Muscle layer of duodenum (tissue), 2 donors: Measurements from ENCODE around the gene NTMT2.
"Not testable (repeated sequence)": the region's sequence is repeated elsewhere in the genome, so short reads cannot be mapped to it uniquely, and the experiment has no call there.

Source experiments
- H3K27ac ChIP-seq: one replicate; pipeline ENCODE4 v1.7.0; 2013; ENCODE audit warnings: mild to moderate bottlenecking, low read length
- H3K27me3 ChIP-seq: one replicate; pipeline ENCODE4 v1.7.0; 2013; ENCODE audit warnings: low read depth, mild to moderate bottlenecking, control low read depth, low read length
- H3K36me3 ChIP-seq, 2 donors: one replicate each; pipeline ENCODE4 v1.7.0; 2013; ENCODE audit warnings: low read length in 2 of 2, control low read depth in 1 of 2, mild to moderate bottlenecking in 1 of 2; ENCODE audit not compliant: insufficient read depth in 2 of 2, control insufficient read depth in 1 of 2
- H3K4me1 ChIP-seq, 2 donors: one replicate each; pipeline ENCODE4 v1.7.0; 2013; ENCODE audit warnings: low read length in 2 of 2, mild to moderate bottlenecking in 2 of 2, control low read depth in 1 of 2, moderate library complexity in 1 of 2; ENCODE audit not compliant: insufficient read depth in 2 of 2, control insufficient read depth in 1 of 2
- H3K4me3 ChIP-seq, 2 donors: one replicate each; pipeline ENCODE4 v1.7.0; 2013; ENCODE audit warnings: low read length in 2 of 2, low read depth in 1 of 2, mild to moderate bottlenecking in 1 of 2
- H3K9me3 ChIP-seq, 2 donors: one replicate each; pipeline ENCODE4 v1.7.0; 2013; ENCODE audit warnings: low read length in 2 of 2, control low read depth in 1 of 2, mild to moderate bottlenecking in 1 of 2; ENCODE audit not compliant: control insufficient read depth in 1 of 2
- donor health status: healthy.

Gene NTMT2

DNA sequence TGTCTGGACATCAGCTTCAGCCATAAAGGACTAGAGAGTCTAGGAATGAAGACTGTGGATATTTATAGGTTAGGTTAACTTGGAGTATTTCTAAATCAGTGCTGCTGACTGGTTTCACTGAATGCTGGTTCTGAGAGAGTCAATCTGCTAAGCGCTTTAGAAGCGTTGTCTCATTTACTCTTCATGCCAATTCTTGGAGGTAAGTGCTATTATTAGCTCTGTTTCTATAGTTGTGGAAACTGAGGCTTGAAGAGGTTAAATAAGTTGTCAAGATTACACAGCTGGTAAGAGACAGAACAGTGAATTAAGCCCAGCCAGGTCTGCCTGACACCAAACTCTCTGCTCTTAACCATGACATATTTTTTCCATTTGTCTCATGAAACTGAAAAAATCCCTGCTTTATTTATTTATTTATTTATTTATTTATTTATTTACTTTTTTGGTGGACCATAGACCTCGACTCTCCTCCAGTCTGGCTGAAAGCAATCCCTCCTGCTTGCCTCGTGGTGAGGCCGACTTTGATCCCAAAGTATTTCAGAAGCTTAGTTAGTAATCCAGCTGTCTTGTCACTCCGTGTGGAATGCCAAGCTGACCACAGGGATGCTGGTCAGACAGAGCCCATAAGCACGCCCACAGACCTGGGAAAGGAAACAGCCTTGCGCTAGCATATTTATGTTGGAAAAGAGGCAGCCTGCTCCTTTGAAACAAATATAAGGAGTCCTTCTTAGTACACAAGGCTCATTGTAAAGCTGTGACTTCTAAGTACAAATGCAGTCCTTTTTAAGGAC is 16.9 kb downstream of the NTMT2 start:
- Histone ChIP-seq H3K9me3 (no peaks in the 10 kb centered on the region), H3K4me3 (no peak overlapping the region), H3K27ac (no peak overlapping the region), H3K4me1 (peaks cover 0 to 3% of the 10 kb centered on the region in 2 donors), H3K36me3 (no peaks in the 10 kb centered on the region), H3K27me3 (no peaks in the 10 kb centered on the region)

DNA sequence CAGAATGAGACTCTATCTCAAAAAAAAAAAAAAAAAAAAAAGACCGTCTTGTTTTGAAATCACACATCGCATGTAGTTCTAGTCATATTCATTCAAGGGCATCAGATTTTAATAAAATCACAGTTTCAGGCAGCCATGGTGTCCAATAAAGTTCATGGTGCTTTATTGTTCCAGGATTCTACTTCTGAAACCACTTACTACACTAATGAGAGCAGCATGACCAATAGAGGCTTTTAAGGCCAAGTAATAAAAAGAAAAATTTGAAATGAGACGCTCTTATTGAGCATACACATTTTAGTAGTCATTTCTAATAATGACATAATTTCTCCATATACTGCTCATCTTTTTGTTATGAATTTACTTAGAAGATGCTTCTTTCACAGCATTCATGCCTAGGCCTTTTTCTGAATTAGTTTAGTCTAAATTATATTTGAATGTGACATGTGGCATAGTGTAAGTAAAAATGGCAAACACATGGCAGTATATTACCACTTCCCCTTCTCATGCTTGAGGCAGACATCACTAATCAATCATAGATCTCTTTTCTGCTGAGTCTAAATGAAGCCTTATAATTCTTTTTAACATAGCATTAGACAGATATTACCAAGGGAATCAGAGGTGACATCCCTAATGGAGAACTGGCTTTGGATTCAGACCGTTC is 18.5 kb downstream of the NTMT2 start:
- H3K36me3 ChIP-seq: no peaks in the 10 kb centered on the region
- no peak overlapping the region for H3K27ac ChIP-seq
- H3K27me3 ChIP-seq: no peaks in the 10 kb centered on the region
- H3K4me3 ChIP-seq: no peak overlapping the region
- H3K9me3 ChIP-seq: no peaks in the 10 kb centered on the region
- H3K4me1 ChIP-seq: peaks cover 0 to 5% of the 10 kb centered on the region in 2 donors

DNA sequence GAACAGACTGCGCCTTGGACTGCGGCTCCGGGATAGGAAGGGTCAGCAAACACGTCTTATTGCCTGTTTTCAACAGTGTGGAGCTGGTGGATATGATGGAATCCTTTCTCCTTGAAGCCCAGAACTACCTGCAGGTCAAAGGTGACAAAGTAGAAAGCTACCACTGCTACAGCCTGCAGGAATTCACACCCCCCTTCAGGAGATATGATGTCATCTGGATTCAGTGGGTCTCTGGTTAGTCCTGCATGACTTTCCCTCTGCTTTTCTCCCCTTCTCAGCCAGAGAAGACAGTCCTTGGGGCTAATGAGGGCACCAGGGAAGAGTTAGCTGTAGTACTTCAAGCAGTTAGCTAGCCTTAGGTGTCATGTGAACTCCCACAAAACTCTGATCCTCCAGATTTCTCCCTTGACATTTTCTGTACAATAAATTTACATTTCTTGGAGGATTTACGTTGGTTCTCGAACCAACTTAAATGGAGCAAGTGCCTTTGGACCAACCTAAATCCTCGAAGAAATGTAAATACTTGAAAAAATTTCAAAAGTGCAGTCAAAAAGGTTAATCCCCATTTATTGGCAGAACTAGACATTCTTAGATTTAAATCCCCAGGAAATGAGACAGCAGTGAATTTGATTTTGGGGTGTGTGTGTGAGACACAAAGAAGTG is 20.9 kb downstream of the NTMT2 start:
- H3K36me3 ChIP-seq: no peaks in the 10 kb centered on the region
- no peaks in the 10 kb centered on the region for H3K27me3 ChIP-seq
- H3K9me3 ChIP-seq: no peaks in the 10 kb centered on the region
- H3K4me3 ChIP-seq: no peak overlapping the region
- peaks cover 0 to 5% of the 10 kb centered on the region in 2 donors for H3K4me1 ChIP-seq
- H3K27ac ChIP-seq: no peak overlapping the region

DNA sequence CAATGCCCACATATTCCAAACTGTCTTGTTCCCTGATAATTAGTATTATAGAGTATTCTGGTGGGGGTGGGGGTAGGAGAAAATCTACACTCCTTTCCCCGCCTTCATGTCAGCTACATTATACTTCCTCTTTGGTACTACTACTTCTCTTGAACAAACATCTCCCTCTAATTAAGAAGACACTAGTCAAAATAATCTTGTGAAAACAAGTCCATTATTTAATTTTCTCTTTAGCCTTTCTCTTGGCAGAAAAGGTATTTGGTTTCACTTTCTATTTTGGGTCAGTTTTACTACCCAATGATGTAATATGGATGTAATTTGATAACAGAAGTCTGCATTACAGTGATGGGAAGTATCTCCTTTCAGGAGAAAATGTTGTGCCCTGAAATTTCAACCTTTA is 22.5 kb downstream of the NTMT2 start:
- H3K4me1 ChIP-seq: peaks cover 0 to 5% of the 10 kb centered on the region in 2 donors
- H3K36me3 ChIP-seq: no peaks in the 10 kb centered on the region
- H3K9me3 ChIP-seq: no peaks in the 10 kb centered on the region
- H3K4me3 ChIP-seq: peak overlapping the region; percentile 10 to 43
- H3K27me3 ChIP-seq: no peaks in the 10 kb centered on the region
- no peak overlapping the region for H3K27ac ChIP-seq

DNA sequence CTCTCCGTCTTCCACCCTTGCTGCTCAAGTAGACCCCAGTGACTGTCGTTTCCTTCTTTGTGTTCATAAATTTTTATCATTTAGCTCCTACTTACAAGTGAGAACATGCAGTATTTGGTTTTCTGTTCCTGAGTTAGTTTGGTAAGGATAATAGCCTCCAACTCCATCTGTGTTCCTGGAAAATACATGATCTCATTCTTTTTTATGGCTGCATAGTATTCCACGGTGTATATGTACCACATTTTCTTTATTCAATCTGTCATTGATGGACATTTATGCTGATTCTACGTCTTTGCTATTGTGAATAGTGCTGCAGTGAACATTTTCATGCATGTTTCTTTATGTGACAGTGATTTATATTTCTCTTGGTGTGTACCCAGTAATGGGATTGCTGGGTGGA is 24.8 kb downstream of the NTMT2 start:
- not testable (repeated sequence) for H3K4me3 ChIP-seq, H3K27ac ChIP-seq, H3K27me3 ChIP-seq, H3K9me3 ChIP-seq, H3K4me1 ChIP-seq, H3K36me3 ChIP-seq

DNA sequence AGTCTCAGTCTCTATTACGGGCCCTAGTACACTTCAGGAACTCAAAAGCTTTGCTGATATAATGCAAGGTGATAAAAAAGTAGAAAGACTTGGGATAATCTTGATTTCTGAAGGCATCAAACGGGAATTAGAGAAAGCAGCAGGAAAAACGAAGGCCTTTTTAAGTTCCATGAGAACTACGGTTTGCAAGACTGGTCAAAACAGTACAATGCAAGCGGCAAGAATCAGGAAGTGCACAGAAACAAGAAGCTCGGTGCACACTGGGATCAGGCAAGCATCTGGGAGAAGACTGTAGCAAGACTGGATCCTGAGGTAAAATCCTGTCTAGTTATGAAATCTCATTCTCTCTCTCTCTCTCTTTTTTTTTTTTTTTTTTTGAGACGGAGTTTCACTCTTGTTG is 28.6 kb downstream of the NTMT2 start:
- Histone ChIP-seq H3K27me3 (no peaks in the 10 kb centered on the region), H3K4me1 (no peaks in the 10 kb centered on the region), H3K4me3 (no peak overlapping the region), H3K36me3 (no peaks in the 10 kb centered on the region), H3K9me3 (no peaks in the 10 kb centered on the region), H3K27ac (no peak overlapping the region)

DNA sequence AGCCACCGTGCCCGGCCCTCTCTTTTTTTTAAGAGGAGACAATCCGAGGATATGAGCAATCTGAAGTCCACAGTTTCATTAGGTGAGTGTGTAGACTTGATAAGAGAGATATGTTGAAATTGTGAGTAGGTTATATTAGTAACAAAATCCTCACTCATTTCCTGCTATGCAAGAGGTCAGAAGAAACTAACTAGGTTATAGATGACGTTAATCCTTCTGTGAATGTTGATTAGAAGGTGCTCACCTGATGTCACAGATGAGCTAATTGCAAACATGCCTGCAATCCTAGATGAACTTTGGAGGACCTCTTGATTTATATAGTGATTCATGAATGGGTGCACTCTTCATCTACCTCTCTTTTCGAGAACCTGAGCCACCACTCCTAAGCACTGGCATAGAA is 29.3 kb downstream of the NTMT2 start:
- Histone ChIP-seq H3K4me3 (no peak overlapping the region), H3K9me3 (no peaks in the 10 kb centered on the region), H3K27ac (no peak overlapping the region), H3K4me1 (no peaks in the 10 kb centered on the region), H3K27me3 (no peaks in the 10 kb centered on the region), H3K36me3 (no peaks in the 10 kb centered on the region)

DNA sequence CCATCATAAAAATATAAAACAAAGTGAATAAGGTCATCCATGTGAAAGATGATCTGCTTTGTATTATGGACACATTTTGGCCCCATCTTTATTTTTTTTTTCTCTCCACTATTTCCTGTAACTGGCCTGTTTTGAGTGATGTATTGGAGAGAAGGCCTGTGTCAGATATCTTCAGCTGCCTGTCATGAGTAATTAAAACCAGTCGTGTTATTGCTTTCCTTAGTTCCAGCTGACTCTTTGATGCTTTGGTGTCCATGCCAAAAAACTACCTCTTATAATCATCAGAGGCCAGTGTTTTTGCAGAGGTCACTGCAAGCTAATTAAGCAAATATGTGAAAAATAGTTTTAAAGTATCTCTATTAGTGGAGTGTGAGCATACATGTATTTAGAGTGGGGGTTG is 29.7 kb downstream of the NTMT2 start:
- no peaks in the 10 kb centered on the region for H3K4me1 ChIP-seq
- no peaks in the 10 kb centered on the region for H3K27me3 ChIP-seq
- H3K27ac ChIP-seq: no peak overlapping the region
- no peaks in the 10 kb centered on the region for H3K36me3 ChIP-seq
- H3K9me3 ChIP-seq: no peaks in the 10 kb centered on the region
- H3K4me3 ChIP-seq: no peak overlapping the region

DNA sequence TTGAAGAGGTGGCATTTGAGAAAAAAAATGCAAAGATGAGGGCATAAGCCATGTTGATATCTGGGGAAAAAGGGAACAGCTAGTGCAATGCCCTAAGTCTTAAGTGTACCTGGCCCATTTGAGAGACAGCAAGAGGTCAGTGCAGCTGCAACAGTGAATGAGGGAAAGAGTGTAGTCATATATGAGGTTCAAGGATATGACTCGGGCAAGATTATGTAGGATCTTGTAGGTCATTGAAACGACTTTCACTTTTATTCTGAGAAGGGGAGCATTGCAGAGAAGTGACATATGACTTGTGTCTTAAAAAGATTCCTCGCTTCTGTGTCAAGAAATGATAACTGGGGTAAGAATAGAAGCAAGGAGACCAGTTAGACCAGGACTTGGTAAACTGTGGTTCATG is 31.0 kb downstream of the NTMT2 start:
- H3K36me3 ChIP-seq: no peaks in the 10 kb centered on the region
- no peaks in the 10 kb centered on the region for H3K27me3 ChIP-seq
- H3K27ac ChIP-seq: no peak overlapping the region
- no peaks in the 10 kb centered on the region for H3K9me3 ChIP-seq
- H3K4me1 ChIP-seq: no peaks in the 10 kb centered on the region
- H3K4me3 ChIP-seq: no peak overlapping the region

DNA sequence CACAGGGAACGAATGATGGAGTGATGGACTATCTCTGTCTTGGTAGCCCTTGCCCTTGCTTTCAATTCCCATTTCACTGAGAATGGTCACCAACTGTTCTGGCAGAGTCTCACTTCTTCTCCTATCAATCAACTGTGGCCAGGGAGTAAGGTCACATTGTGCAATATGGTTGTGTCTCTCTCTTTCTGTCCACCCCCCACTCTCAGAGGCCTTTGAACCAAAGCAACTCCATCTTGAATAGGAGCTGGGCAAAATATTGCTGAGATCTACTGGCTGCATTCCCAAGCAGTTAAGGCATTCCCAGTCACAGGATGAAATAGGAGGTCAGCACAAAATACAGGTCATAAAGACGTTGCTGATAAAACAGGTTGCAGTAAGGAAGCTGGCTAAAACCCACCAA is 36.7 kb downstream of the NTMT2 start:
- H3K4me1 ChIP-seq: no peaks in the 10 kb centered on the region
- H3K4me3 ChIP-seq: no peak overlapping the region
- H3K9me3 ChIP-seq: peaks cover 0 to 8% of the 10 kb centered on the region in 2 donors
- H3K27ac ChIP-seq: no peak overlapping the region
- H3K27me3 ChIP-seq: no peaks in the 10 kb centered on the region
- H3K36me3 ChIP-seq: no peaks in the 10 kb centered on the region

DNA sequence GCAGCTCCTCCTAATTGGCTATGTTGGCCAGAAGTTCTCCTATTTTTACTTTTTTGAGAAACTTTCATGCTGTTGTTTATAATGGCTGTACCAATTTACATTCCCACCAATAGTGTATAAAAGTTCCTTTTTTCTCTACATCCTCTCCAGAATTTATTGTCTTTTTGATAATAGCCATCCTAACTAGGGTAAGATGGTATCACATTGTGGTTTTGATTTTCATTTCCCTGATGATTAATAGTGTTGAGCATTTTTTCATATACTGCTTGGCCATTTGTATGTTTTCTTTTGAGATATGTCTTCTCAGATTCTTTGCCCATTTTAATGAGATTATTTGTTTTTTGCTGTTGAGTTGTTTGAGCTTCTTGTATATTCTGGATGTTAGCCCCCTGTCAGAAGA is 46.8 kb downstream of the NTMT2 start:
- no peaks in the 10 kb centered on the region for H3K4me1 ChIP-seq
- H3K27me3 ChIP-seq: no peaks in the 10 kb centered on the region
- no peak overlapping the region for H3K27ac ChIP-seq
- no peaks in the 10 kb centered on the region for H3K36me3 ChIP-seq
- peaks cover 0 to 22% of the 10 kb centered on the region in 2 donors for H3K9me3 ChIP-seq
- no peak overlapping the region for H3K4me3 ChIP-seq
